Right lung (tissue), 5 donors: ENCODE measurements around the gene EIF5. TPM values are rescaled to one million over a fixed set of nuclear protein-coding genes. Genes with fewer than 3 reads are reported as not detected.
"Not testable (repeated sequence)": the region's sequence is repeated elsewhere in the genome, so short reads cannot be mapped to it uniquely, and the experiment has no call there.

Experiments used
- DNase-seq, 2 donors: peaks; one replicate each; pipeline ENCODE4 v3.0.0-alpha.2; 2013
- polyA plus RNA-seq, 5 donors: library from polyadenylated mRNA; unstranded; fragments of 120-200 nt; gene quantifications; one replicate each; pipeline versions ENCODE4 v1.2.1 to v1.2.3, GENCODE V29; 2013; ENCODE audit warnings: inconsistent platforms in 1 of 5, low replicate concordance in 1 of 5; ENCODE audit not compliant: insufficient read length in 5 of 5, insufficient read depth in 1 of 5

The EIF5 gene
- polyA plus RNA-seq, 5 donors, result 164 to 227 (median 208) TPM

- no peak for DNase-seq
Measured at GRCh38 chr14:103332143-103332919, 1.7 kb upstream of the EIF5 start.

DNA sequence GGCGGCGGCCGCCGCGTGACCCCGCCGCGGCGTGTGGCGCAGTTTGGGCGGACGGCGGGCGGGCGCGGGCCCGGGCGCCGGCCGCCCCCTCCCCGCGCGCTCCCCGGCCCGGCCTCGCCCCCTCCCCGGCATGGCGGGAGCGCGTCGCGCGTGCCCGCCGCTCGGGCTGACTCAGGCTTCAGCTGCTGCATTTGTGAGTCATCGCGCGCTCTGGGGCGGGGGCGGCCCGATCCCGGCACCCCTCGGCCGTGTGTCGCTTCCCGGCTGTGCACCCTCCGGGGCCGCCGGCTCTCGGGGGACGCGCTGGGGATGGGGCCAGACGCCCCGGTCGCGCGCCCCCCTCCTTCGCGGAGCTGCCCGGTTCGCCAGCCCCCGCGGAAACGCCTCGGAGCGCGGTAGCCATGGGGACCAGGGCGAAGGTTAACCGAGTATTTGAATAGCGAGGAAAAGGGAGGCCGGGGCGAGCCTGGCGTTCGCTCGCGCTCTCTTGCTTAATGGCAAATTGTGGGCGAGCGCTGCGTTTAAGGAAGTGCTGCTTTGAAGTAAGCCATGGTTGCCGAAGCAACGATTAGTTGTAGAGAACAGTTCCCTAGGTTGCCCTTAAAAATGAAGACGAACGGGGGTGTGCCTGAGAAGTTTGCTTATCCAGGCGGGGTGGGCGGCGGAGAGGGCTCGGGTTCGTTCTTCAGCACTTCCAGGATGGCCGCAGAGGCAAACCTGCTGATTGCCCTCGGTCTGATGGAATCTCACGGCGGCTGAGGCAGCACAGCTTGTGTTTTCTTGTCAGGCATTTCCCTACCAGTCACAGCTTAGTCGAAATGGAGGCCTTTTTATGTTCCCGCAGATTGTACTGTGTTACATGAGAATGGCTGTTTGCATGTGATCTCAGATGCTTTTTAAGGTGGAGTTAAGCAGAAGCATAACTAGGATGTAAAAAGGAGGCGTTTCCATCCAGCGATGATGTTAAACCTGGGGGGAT, 896 bp downstream of the EIF5 start:
- peak; percentile 49 to 50 for DNase-seq

DNA sequence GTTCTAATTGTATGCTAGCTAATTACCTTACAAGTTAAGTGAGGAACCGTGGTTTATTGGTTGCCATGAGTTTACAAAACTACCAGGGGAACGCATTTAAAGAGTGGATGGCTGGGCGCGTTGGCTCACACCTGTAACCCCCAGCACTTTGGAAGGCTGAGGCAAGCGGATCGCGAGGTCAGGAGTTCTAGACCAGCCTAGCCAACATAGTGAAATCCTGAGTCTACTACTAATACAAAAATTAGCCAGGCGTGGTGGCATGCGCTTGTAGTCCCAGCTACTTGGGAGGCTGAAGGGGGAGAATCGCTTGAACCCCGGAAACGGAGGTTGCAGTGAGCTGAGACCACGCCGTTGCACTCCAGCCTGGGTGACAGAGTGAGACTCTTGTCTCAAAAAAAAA, 2.2 kb downstream of the EIF5 start:
- no peak for DNase-seq

- DNase-seq, result no peak
Measured at GRCh38 chr14:103337794-103338193, 3.8 kb downstream of the EIF5 start.

DNA sequence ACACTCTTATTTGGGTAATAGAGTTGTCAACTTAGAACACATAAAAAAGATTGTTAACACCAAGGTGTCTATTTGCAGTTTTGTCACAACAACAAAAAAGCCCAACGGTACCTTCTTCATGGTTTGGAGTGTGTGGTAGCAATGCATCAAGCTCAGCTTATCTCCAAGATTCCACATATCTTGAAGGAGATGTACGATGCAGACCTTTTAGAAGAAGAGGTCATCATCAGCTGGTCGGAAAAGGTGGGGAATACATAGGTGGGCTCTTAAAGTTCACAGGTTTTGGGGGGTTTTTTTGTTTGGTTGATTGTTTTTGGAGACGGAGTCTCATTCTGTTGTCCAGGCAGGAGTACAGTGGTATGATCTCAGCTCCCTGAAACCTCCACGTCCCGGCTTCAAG, 5.5 kb downstream of the EIF5 start:
- DNase-seq, result no peak

DNA sequence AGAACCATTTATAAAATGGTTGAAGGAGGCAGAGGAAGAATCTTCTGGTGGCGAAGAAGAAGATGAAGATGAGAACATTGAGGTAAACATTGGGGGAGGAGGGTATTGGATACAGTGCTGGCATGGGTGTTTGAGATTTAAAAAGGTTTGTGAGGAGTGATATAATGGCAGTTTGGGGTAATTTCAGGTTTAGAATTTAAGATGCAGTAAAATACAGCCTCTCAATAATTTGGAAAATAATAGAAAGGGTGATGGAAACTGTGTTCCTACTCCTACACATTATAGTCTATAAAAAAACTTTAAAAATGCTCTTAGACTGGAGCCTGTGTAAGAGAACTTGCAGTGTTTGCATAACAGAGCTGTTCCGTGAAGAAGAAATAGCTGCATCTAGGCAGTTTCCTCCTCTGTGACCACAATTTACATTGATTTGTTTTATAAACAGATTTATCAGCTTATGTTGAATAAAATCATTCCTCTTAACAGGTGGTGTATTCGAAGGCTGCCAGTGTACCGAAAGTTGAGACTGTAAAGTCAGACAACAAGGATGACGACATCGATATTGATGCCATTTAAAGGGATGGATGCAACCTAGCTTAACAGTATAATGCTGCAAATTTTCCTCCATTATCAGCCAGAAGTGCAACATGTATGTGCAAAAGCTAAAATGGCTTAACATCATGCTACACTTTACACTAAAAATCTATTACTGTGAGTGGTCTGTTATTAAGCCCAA, 6.6 kb downstream of the EIF5 start:
- no peak for DNase-seq

GRCh38 chr14:103341250-103342129, 7.5 kb downstream of the EIF5 start:
- no peak for DNase-seq

GRCh38 chr14:103343164-103343879, 9.3 kb downstream of the EIF5 start:
- DNase-seq, result no peak

DNA sequence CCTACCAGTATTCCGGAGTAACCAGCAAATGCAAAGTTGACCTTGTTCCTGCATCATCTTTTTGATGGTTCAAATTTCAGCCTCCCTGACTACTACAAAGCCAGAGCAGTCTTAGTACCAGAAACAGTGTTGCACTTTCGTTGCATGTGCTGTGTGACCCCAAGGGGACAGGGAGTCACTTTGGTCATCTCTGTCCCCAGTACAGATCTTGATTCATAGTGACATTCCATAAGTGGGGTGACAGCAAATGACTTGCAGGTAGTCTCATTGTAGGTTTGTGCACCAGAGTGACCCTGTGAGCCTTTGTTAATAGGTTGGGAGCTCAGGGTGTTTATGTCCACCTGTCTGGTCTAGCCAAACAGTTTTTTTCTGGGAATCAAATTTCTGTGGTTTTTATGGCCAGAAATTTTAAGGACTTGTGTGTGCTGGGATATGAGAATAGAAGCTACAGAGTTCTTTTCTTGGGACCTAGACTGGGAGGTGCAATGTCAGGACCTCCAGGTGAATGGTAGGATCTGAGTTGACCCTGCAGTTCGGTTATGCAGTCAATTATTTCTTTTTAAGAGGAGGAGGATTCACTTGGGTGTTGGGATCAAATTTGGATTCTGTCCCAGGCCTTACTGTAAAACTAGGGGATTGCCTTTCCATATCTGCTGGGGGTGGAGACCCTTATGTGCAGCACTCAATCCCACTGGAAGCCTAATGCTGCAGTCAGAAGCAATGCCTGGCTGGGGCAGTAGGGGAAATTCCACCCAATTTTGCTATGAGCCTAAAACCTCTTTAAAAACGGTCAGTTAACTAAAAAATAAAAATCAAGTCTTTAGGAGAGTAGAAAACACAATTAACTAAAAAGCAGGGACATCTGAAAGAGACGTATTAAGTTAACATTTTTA, 10.1 kb downstream of the EIF5 start:
- DNase-seq, result no peak

DNA sequence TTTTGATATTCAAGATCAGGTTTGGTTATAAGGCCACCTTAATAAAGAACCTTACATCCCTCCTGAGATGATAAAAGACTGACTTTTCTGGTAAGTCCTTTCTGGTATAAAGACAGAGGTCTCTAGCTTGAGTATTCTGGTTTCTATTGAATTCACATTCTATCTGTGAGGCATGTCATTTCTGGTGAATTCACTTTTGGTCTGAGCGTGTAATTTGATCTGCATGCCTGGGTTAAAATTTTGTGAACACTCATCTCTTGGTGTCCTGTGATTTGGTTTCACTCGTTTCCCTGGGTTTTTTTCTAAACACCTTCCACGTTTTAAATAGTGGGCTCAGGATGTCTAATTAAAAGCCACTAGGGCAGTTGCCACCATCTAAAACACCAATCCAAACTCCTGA, 12.2 kb downstream of the EIF5 start:
- DNase-seq, result no peak

DNA sequence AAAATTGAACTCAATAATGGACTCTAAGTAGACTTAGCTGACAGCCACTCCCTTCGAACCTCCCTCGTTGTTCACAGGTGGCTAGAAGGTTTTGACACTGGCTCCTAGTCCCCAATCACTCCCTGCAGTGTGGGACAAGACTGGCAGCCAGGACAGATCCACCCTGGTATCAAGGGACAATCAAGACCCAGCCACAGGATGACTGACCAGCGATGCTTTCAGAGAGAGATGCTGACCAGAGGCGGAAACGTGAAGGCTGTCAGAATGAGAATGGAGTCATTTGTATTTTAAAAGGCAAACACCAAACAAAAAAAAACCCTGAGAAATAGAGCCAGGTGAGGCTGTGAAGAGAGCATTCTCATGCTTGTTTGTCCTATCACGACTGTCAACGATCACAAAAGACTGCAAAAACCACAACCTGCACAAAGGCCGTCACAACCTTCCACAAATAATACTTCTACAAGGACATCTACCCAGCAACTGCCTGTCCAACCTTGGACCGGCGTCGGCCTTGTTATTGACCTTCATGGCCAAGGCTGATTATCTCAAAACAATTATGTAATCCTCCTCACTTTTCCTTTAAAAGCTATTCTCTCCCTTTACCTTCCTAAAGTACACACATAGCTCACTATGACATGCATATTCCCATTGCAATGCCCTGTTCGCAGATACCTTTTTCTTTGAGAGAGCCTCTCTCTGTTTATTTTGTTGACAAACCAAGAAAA, 13.2 kb downstream of the EIF5 start:
- DNase-seq, result no peak

- no peak for DNase-seq
Measured at GRCh38 chr14:103348154-103348553, 14.1 kb downstream of the EIF5 start.

DNA sequence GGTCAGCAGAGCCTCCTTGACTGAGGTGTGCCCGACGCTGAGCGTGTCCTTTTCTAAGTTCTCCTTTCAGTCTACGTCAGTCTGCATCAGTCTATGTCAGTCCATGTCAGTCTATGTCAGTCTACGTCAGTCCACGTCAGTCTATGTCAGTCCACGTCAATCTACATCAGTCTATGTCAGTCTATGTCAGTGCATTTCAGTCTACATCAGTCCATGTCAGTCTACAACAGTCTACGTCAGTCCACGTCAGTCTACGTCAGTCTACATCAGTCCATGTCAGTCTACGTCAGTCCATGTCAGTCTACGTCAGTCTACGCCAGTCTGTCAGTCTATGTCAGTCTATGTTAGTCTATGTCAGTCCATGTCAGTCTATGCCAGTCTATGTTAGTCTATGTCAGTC, 15.9 kb downstream of the EIF5 start:
- no peak for DNase-seq

GRCh38 chr14:103353362-103353761, 19.3 kb downstream of the EIF5 start:
- no peak for DNase-seq

DNA sequence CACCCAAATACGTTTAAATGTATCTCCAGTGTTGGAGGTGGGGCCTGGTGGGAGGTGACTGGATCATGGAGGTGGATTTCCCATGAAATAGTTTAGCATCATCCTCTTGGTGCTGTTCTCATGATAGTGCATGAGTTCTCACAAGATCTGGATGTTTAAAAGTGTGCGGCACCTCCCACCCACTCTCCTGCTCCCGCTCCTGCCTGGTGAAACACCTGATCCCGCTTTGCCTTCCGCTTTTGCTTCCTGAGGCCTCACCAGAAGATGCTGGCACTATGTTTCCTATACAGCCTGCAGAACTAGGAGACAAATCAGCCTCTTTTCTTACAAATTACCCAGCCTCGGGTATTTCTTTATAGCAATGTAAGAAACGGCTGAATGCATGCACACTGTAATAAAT, 20.1 kb downstream of the EIF5 start:
- no peak for DNase-seq

GRCh38 chr14:103356024-103356682, 22.1 kb downstream of the EIF5 start:
- no peak for DNase-seq

- not testable (repeated sequence) for DNase-seq
Measured at GRCh38 chr14:103357552-103357951, 23.5 kb downstream of the EIF5 start.

DNA sequence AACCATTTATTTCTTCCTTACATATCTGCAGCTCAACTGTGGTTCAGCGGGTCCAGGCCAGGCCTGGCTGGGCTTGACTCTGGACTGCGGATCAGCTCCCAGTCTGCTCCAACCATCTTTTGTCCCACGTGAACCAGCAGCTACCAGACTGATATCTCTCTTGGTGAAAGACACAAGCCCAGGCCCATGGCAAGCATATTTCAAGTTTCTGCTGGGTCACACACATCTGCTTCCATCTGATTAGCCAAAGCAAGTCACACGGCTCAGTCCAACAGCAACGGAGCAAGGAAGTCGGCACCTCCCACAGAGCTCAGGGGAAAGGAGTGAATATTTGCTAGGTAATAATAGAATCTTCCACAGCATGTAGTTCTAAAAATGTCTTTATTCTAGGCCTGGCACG, 26.5 kb downstream of the EIF5 start:
- no peak for DNase-seq
